GM12878 (cell line): ENCODE results near the gene CLDN5. TPM values are rescaled to one million over a fixed set of nuclear protein-coding genes. Genes with fewer than 3 reads are reported as not detected.

Source experiments
- ATAC-seq: fragments of 200-7000 bp; cut with Tn5 transposase; 3 replicates; pipeline ENCODE4 v1.9.1; 2020; ENCODE audit warnings: mild to moderate bottlenecking, moderate library complexity
- BruUV-seq: library from RNA; stranded (reverse); fragments of 400-500 nt; replicated peaks from 2 replicates; lab custom pipeline; 2021; lab: Mats Ljungman, UMichigan
- CTCF ChIA-PET: fragments of 300-600 bp; sonication (Branson Sonifier 250); formaldehyde crosslinking; extraction: SDS; loops from one replicate; lab custom pipeline; 2021; ENCODE audit warnings: inconsistent platforms; lab: Yijun Ruan, JAX
- POLR2A ChIA-PET: fragments of 350-600 bp; formaldehyde crosslinking; extraction: SDS; loops from one replicate; lab custom pipeline; 2021; ENCODE audit warnings: inconsistent platforms; lab: Charles Lee
- RAD21 ChIA-PET: fragments of 300-600 bp; sonication (Branson Sonifier 250); formaldehyde crosslinking; loops from one replicate; lab custom pipeline; 2023; ENCODE audit warnings: antibody characterized with exemption; ENCODE audit not compliant: unreplicated experiment; lab: Charles Lee
- SMC1A ChIA-PET: fragments of 300-600 bp; sonication (Branson Sonifier 250); formaldehyde crosslinking; loops from one replicate; lab custom pipeline; 2023; ENCODE audit not compliant: unreplicated experiment, uncharacterized antibody; lab: Charles Lee
- DNase-seq: peaks from one replicate; pipeline ENCODE4 v3.0.0-alpha.2; 2011; ENCODE audit warnings: low read depth, low spot score
- FAIRE-seq: peaks from 3 replicates; lab custom pipeline; 2011; peaks lifted over from hg19 to GRCh38; lab: Jason Lieb, UNC
- H2AFZ ChIP-seq: 2 replicates; pipeline ENCODE4 v1.6.0; 2011; ENCODE audit warnings: low read depth, low read length, control low read depth; ENCODE audit not compliant: control insufficient read depth
- H3K27ac ChIP-seq: 2 replicates; pipeline ENCODE4 v1.5.1; 2011; ENCODE audit warnings: control low read depth; ENCODE audit not compliant: control insufficient read depth, insufficient read depth
- H3K27me3 ChIP-seq, 2 experiments: replicated peaks in 1 of 2; 2 replicates each; pipeline versions ENCODE4 v1.6.0 to v1.6.1; 2011; ENCODE audit warnings: low read length in 1 of 2; ENCODE audit not compliant: control insufficient read depth in 2 of 2, insufficient read depth in 2 of 2
- H3K36me3 ChIP-seq, 2 experiments: 2 replicates each; pipeline ENCODE4 v1.5.1; 2011; ENCODE audit warnings: low read length in 1 of 2; ENCODE audit not compliant: control insufficient read depth in 2 of 2, insufficient read depth in 2 of 2
- H3K4me1 ChIP-seq: 2 replicates; pipeline ENCODE4 v1.6.1; 2011; ENCODE audit warnings: mild to moderate bottlenecking, low read length, moderate library complexity, mixed read lengths; ENCODE audit not compliant: control insufficient read depth, insufficient read depth
- H3K4me2 ChIP-seq: 2 replicates; pipeline ENCODE4 v1.6.0; 2011; ENCODE audit warnings: control low read depth; ENCODE audit not compliant: control insufficient read depth, insufficient read depth
- H3K4me3 ChIP-seq: fragments of 200-600 bp; sonication (generic); 2 replicates; pipeline ENCODE4 v1.5.1; 2016
- H3K79me2 ChIP-seq: 2 replicates; pipeline ENCODE4 v1.6.0; 2011; ENCODE audit warnings: low read length; ENCODE audit not compliant: control insufficient read depth, insufficient read depth
- H3K9ac ChIP-seq: 2 replicates; pipeline ENCODE4 v1.8.0; 2011; ENCODE audit warnings: low read length, control low read depth, mixed read lengths; ENCODE audit not compliant: control insufficient read depth, insufficient read depth
- H3K9me3 ChIP-seq: replicated peaks from 3 replicates; pipeline ENCODE4 v1.5.1; 2011; ENCODE audit warnings: mild to moderate bottlenecking, low read length; ENCODE audit not compliant: control insufficient read depth, insufficient read depth
- H4K20me1 ChIP-seq: 2 replicates; pipeline ENCODE4 v1.6.0; 2011; ENCODE audit not compliant: control insufficient read depth, insufficient read depth
- ASH2L ChIP-seq: fragments of 300-600, 200-600 bp; sonication (generic); IDR thresholded peaks from 2 replicates; pipeline ENCODE4 v1.6.1; 2017; ENCODE audit warnings: low read depth, mild to moderate bottlenecking, borderline replicate concordance
- BCL11A ChIP-seq: IDR thresholded peaks from 2 replicates; pipeline ENCODE4 v1.6.1; 2011; ENCODE audit warnings: low read depth, low read length
- CHD1 ChIP-seq: IDR thresholded peaks from 2 replicates; pipeline ENCODE4 v1.6.1; 2012; ENCODE audit warnings: low read depth, low read length, improper control_type of control experiment
- EED ChIP-seq: sonication (generic); IDR thresholded peaks from 2 replicates; pipeline ENCODE4 v1.6.1; 2016; ENCODE audit warnings: antibody characterized with exemption, low read depth
- HCFC1 ChIP-seq: fragments of 150-350 bp; IDR thresholded peaks from 2 replicates; pipeline ENCODE4 v1.6.1; 2014; ENCODE audit warnings: low read length
- MEF2B ChIP-seq: fragments of 450-650 bp; IDR thresholded peaks from 2 replicates; pipeline ENCODE4 v1.6.1; 2018; ENCODE audit warnings: mild to moderate bottlenecking, moderate library complexity; ENCODE audit not compliant: partially characterized antibody, poor library complexity, severe bottlenecking
- MTA2 ChIP-seq: fragments of 450-650 bp; IDR thresholded peaks from 2 replicates; pipeline ENCODE4 v1.6.1; 2016; ENCODE audit warnings: low read depth, mild to moderate bottlenecking, moderate library complexity
- MTA3 ChIP-seq: IDR thresholded peaks from 2 replicates; pipeline ENCODE4 v1.6.1; 2012; ENCODE audit warnings: low read length, inconsistent platforms, borderline replicate concordance
- PAX5 ChIP-seq: IDR thresholded peaks from 2 replicates; pipeline ENCODE4 v1.6.1; 2011; ENCODE audit warnings: low read depth, low read length, borderline replicate concordance
- SIX5 ChIP-seq: IDR thresholded peaks from 2 replicates; pipeline ENCODE4 v1.6.1; 2011; ENCODE audit warnings: mild to moderate bottlenecking, low read depth, low read length, moderate library complexity; ENCODE audit not compliant: severe bottlenecking
- TCF7 ChIP-seq: IDR thresholded peaks from 2 replicates; pipeline ENCODE4 v1.6.1; 2014; ENCODE audit warnings: antibody characterized with exemption, borderline replicate concordance
- ZBTB11 ChIP-seq: fragments of 450-650 bp; formaldehyde crosslinking; IDR thresholded peaks from 2 replicates; pipeline ENCODE4 v1.5.0; 2022; ENCODE audit warnings: mild to moderate bottlenecking, missing genetic modification characterization
- ZNF207 ChIP-seq: fragments of 450-650 bp; IDR thresholded peaks from 2 replicates; pipeline ENCODE4 v1.6.1; 2014; ENCODE audit warnings: antibody characterized with exemption, mild to moderate bottlenecking, borderline replicate concordance
- ZNF24 ChIP-seq: fragments of 450-650 bp; IDR thresholded peaks from 2 replicates; pipeline ENCODE4 v1.6.1; 2017; ENCODE audit warnings: antibody characterized with exemption, mild to moderate bottlenecking
- ZZZ3 ChIP-seq: IDR thresholded peaks from 2 replicates; pipeline ENCODE4 v1.6.1; 2011; ENCODE audit warnings: low read depth; ENCODE audit not compliant: control insufficient read depth, insufficient read length
- WGBS: methylation state at CpG from one replicate; pipeline ENCODE4 v1.1.6; 2016; ENCODE audit warnings: low lambda C conversion rate; ENCODE audit not compliant: insufficient replicate concordance, insufficient coverage; ENCODE audit errors: missing lambda C conversion rate; 5-methylcytosine and 5-hydroxymethylcytosine counted together
- in situ Hi-C: fragments of 300-500 bp; cut with MboI; formaldehyde crosslinking; loops from 9 replicates; pipeline ENCODE4 v1.14.3; 2018; ENCODE audit warnings: mixed read lengths
- intact Hi-C: fragments of 100-400 bp; cut with micrococcal nuclease; formaldehyde crosslinking; loops from one replicate; pipeline ENCODE4 v1.14.2; 2022; ENCODE audit not compliant: unreplicated experiment
- polyA plus RNA-seq, 11 experiments: library from polyadenylated mRNA; depleted of rRNA in 4 of 11; unstranded in 6 of 11; stranded (reverse) in 5 of 11; fragments of >200 nt; fragmentation: Nextera tagmentation in 4 of 11; fragmentation: Illumina TruSeq in 1 of 11; extraction: Ambion mirVana in 4 of 11; extraction: Trizol in 1 of 11; gene quantifications; 1 replicate in 1 of 11; 2 replicates in 10 of 11; pipeline versions ENCODE4 v1.2.1 to v1.2.3, GENCODE V29; 2011 to 2016; ENCODE audit warnings: inconsistent platforms in 2 of 11, missing spikeins in 2 of 11, low read depth in 1 of 11
- total RNA-seq, 4 experiments: library from RNA; depleted of rRNA in 3 of 4; stranded (reverse); fragments of >200 nt in 3 of 4; fragmentation: Illumina TruSeq in 1 of 4; extraction: Trizol in 1 of 4; gene quantifications; 2 replicates each; pipeline versions ENCODE4 v1.2.1 to v1.2.3, GENCODE V29; 2013 to 2021

The CLDN5 gene
- total and polyA plus RNA-seq, 10 of the 15 experiments (the other 5 are each of a cell fraction or from before 2014, with no cell fraction given): 0.15 TPM; not detected in 9

GRCh38 chr22:19519041-19519926, 4.9 kb downstream of the CLDN5 start:
- 94% methylated on average over 17 of the region's 17 CpGs for WGBS
- Histone ChIP-seq H3K9ac (no peak overlapping the region), H3K36me3 (peaks cover 6 to 20% of the 10 kb centered on the region in 2 experiments; a peak in 3 of 4 replicates)

More at GRCh38 chr22:19519041-19519926, 4.9 kb downstream of the CLDN5 start:
- FAIRE-seq (no peak), ATAC-seq (no peak), DNase-seq (no peak)
- intact Hi-C loops (no loop called here), in situ Hi-C loops (loop anchor here (5.0 kb wide), 1 partner anchor 48 kb away; no protein-coding TSS in a partner anchor)
- H3K4me3 ChIP-seq: no peak overlapping the region
- H3K27ac ChIP-seq: no peak overlapping the region
- no peaks in the 10 kb centered on the region for H3K9me3 ChIP-seq
- ChIA-PET RAD21 (no interaction called here), POLR2A (no interaction called here), SMC1A (no interaction called here), CTCF (no interaction called here)
- H3K79me2 ChIP-seq: no peaks in the 10 kb centered on the region
- BruUV-seq: no TSS peak
- H3K4me1 ChIP-seq: no peaks in the 10 kb centered on the region
- no peak overlapping the region for H3K4me2 ChIP-seq
- TF ChIP-seq ZZZ3 (no peak), ZNF207 (no peak), ZBTB11 (CRISPR knock-in tag) (no peak), BCL11A (no peak), SIX5 (no peak), HCFC1 (no peak), MTA2 (no peak), PAX5 (no peak), ASH2L (no peak), TCF7 (no peak), CHD1 (no peak), ZNF24 (no peak), MEF2B (no peak), EED (no peak), MTA3 (no peak)
- no peak overlapping the region for H2AFZ ChIP-seq
- H4K20me1 ChIP-seq: no peaks in the 10 kb centered on the region
- peaks cover 0 to 2% of the 10 kb centered on the region in 2 experiments; a peak in 2 of 4 replicates for H3K27me3 ChIP-seq
